ENCODE measurements around the gene PICALM.
"Not testable (repeated sequence)": the region's sequence is repeated elsewhere in the genome, so short reads cannot be mapped to it uniquely, and the experiment has no call there.

DNA sequence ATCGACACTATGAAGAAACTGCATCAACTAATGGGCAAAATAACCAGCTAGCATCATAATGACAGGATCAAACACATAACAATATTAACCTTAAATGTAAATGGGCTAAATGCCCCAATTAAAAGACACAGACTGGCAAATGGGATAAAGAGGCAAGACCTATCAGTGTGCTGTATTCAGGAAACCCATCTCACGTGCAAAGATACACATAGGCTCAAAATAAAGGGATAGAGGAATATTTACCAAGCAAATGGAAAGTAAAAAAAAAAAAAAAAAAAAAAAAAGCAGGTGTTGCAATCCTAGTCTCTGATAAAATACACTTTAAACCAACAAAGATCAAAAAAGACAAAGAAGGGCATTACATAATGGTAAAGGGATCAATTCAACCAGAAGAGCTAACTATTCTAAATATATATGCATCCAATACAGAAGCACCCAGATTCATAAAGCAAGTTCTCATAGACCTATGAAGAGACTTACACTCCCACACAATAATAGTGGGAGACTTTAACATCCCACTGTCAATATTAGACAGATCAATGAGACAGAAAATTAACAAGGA lies 142.2 kb downstream of the PICALM start:
- TF ChIP-seq TBP (IDR thresholded peaks at IDR 0.05; ENCODE audit: low read depth, low read length); EP300 (IDR thresholded peaks at IDR 0.05; ENCODE audit: borderline replicate concordance in 1 of 2, low read depth in 2 of 2, low read length in 2 of 2); POLR2A (IDR thresholded peaks at IDR 0.05; ENCODE audit: control extremely low read depth in 1 of 2, low read depth in 2 of 2, low read length in 2 of 2); NRF1 (IDR thresholded peaks at IDR 0.05; ENCODE audit: low read depth, low read length); POLR2AphosphoS5 (IDR thresholded peaks at IDR 0.05; ENCODE audit: low read depth, low read length); CBX5 (IDR thresholded peaks at IDR 0.05; ENCODE audit: low read depth, low read length); HDAC2 (IDR thresholded peaks at IDR 0.05; ENCODE audit: borderline replicate concordance in 1 of 2, low read depth in 2 of 2, low read length in 2 of 2); YY1 (IDR thresholded peaks at IDR 0.05; ENCODE audit: low read depth, low read length); RNF2 (IDR thresholded peaks at IDR 0.05; ENCODE audit: borderline replicate concordance, low read depth, low read length, missing control alignments, poor library complexity, severe bottlenecking); ASH2L (IDR thresholded peaks at IDR 0.05; ENCODE audit: low read length): not testable (repeated sequence)
- TF ChIP-seq, protein P1, sequence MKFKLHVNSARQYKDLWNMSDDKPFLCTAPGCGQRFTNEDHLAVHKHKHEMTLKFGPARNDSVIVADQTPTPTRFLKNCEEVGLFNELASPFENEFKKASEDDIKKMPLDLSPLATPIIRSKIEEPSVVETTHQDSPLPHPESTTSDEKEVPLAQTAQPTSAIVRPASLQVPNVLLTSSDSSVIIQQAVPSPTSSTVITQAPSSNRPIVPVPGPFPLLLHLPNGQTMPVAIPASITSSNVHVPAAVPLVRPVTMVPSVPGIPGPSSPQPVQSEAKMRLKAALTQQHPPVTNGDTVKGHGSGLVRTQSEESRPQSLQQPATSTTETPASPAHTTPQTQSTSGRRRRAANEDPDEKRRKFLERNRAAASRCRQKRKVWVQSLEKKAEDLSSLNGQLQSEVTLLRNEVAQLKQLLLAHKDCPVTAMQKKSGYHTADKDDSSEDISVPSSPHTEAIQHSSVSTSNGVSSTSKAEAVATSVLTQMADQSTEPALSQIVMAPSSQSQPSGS (IDR thresholded peaks at IDR 0.05; ENCODE audit: low read length) = not testable (repeated sequence)
- TF ChIP-seq, protein P2, sequence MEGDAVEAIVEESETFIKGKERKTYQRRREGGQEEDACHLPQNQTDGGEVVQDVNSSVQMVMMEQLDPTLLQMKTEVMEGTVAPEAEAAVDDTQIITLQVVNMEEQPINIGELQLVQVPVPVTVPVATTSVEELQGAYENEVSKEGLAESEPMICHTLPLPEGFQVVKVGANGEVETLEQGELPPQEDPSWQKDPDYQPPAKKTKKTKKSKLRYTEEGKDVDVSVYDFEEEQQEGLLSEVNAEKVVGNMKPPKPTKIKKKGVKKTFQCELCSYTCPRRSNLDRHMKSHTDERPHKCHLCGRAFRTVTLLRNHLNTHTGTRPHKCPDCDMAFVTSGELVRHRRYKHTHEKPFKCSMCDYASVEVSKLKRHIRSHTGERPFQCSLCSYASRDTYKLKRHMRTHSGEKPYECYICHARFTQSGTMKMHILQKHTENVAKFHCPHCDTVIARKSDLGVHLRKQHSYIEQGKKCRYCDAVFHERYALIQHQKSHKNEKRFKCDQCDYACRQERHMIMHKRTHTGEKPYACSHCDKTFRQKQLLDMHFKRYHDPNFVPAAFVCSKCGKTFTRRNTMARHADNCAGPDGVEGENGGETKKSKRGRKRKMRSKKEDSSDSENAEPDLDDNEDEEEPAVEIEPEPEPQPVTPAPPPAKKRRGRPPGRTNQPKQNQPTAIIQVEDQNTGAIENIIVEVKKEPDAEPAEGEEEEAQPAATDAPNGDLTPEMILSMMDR (IDR thresholded peaks at IDR 0.05; ENCODE audit: control extremely low read depth in 1 of 3, insufficient read depth in 1 of 3, low read depth in 1 of 3, low read length in 3 of 3) = not testable (repeated sequence)

Data from H1 (cell line).